Mesenteric fat pad (tissue), 1 donor: ENCODE measurements around the gene VIT. TPM values are rescaled to one million over a fixed set of nuclear protein-coding genes. Genes with fewer than 3 reads are reported as not detected.
"Not testable (repeated sequence)": the region's sequence is repeated elsewhere in the genome, so short reads cannot be mapped to it uniquely, and the experiment has no call there.

Experiments used
- DNase-seq: peaks from one replicate; pipeline ENCODE4 v3.0.0-alpha.2; 2020; ENCODE audit warnings: low spot score
- total RNA-seq: library from RNA; stranded (reverse); fragmentation: NEBNext Ultra II Directional; extraction: Animal tissue kit (Norgen Biotek cat#: 25700); gene quantifications from one replicate; pipeline ENCODE4 v1.2.1, GENCODE V29; 2021
- donor health status: DM: yes; HTN: yes; CAD: no.

The VIT gene
- total RNA-seq, 1 donor from 2014 or later, result 5.0 TPM

GRCh38 chr2:36802952-36803351 lies 106.4 kb downstream of the VIT start:
- DNase-seq, result no peak

DNA sequence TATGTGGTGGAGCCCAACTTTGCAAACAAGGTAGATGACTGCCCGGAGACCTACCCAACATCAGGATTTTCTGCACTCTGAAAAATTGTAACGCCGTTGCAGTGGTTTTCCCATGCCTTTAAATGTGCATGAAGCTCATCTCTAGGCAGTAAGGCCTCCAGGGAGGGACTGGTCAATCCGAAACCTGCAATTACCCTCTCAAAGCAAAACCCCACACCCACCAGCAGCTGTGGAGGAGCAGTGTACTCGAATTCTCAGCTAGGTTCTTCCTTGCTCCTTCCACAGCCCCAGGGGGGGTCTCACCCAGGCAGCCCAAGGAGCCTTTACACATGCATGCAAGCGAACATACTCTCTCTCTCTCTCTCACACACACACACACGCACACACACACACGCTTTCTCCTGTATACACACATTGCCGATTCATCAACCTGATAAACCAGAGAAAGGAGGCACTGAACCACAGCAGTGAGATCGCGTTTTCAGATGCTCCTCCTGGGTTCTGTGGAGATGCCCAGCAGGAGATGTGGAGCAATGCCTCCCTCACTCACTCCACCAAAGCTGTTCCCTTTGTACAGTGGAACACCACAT lies 109.2 kb downstream of the VIT start:
- no peak for DNase-seq

DNA sequence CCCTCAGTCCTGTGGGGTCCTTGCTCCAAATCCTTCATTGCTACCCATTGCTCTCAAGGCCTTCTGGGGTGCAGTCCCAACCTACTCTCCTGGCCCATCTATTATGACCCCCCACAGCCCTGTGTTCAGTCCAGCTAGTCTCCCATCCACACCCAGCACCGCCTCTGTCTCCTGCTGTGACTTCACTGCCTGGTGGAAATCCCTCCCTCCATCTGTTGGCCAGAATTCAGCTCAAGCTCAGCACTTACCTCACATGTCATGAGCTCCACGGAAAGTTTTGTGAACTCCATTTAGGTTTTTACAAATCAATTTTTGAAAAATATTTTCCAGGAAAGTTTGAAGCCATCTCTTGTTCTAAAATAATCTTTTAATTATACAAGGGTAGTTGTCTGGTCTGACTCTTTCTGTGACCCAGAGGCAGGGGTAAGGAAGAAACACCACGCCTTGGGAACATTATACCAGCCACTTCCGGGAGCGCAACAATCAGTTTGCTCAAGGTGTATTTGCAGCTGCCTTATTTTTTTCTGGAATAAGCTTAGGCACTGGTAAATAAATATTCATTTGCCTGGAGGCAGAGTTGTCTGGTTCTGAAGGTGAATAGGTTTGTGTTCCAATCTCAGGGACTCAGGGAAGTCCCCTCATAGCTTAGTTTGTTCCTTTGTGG lies 110.8 kb downstream of the VIT start:
- DNase-seq, result no peak

DNA sequence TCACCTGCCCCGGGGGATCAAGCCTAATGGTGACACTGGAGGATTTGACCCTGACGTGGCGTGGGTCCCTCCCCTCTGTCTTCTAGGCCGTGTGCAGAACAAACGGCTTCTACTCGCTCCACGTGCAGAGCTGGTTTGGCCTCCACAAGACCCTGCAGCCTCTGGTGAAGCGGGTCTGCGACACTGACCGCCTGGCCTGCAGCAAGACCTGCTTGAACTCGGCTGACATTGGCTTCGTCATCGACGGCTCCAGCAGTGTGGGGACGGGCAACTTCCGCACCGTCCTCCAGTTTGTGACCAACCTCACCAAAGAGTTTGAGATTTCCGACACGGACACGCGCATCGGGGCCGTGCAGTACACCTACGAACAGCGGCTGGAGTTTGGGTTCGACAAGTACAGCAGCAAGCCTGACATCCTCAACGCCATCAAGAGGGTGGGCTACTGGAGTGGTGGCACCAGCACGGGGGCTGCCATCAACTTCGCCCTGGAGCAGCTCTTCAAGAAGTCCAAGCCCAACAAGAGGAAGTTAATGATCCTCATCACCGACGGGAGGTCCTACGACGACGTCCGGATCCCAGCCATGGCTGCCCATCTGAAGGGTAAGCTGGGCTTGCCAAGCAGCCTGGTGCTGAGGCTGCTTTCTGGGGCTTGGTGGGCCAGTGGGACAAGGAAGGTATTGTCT lies 112.0 kb downstream of the VIT start:
- no peak for DNase-seq

DNA sequence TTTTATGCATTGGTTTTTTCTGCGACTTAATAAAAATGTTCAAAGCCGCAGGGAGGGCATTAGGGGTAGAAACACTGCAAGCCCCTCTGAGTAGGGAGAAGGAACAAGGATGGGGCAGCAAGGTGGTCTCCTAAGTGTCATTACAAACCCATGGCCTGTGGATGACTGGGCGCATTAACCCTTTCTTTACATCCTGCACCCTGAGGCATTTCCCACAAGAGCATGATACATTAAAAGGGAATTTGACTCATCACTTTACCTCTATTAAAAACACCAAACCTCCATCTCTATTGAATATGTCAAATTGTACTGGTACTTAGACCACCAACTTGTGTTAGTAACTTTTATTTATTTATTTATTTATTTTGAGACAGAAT lies 112.5 kb downstream of the VIT start:
- DNase-seq, result no peak

DNA sequence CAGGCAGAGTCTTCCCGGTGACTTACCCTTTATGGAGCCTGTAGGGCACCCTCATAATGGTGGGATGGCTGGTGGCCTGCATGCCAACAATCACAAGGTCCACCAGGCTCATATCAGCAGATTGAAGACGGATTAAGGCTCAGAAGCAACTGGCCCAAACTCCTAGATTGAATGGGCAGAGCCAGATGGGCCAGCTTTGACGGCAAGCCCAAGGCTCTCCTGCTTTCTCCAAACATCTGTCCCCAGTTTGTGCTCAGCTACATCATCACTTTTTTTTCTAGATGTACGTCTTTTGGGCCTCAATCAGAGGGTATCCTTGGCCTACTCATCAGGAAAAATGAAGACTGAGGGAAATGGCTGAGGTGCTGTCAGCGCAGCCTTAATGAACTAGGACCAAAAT lies 114.6 kb downstream of the VIT start:
- no peak for DNase-seq

DNA sequence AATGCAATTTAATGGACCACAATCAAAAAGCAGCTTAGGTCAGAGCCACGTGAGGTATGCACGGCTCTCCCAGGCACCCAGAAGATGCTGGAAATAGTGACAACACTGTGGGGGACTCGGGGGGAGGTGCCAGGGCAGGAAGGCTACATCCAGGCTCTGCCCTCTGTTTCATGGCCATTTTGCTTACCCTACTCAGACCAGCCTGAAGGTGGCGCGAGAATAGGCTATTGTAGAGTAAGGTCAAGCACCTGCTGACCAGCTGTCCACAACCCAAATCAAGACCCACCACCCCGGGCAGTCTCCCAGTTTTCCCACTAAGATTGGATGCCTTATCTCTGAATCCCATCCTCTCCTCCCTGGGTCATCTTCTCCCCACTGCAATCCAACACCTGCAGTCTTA lies 115.7 kb downstream of the VIT start:
- DNase-seq, result no peak

- DNase-seq, result no peak
These were observed 122.0 kb downstream of the VIT start for GRCh38 chr2:36818542-36818941.

GRCh38 chr2:36819095-36819711 lies 122.7 kb downstream of the VIT start:
- DNase-seq, result no peak

DNA sequence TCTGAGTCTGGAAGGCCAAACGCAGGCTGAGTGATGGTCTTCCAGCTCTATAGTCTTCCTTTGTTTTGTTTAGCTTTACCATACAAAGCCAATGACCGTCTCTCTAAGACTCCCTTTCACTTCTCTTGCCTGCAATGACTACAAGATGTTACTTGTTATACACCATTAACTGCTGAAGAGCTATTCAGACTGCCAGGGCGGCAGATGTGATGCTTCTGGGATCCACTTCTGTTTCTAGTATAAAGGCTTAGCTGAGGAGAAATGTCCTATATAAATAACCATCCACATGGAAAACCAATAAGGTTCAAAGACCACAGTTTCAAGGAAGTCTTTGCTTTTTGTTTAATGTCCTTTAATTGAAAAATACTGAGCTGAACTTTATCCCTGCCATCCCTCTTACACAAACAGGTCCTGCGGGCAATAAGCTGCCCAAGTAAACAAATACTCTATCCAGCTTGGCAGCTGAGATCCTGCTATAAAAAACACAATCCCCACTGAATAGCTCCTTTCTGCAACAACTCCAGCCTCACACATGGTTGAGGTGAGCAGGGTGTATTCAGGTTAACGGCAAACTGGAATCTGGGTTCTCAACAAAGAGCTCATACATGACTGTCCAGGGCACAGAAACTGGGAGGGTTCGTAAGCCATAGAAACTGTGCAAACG lies 124.6 kb downstream of the VIT start:
- no peak for DNase-seq

GRCh38 chr2:36823862-36824261 lies 127.4 kb downstream of the VIT start:
- no peak for DNase-seq

DNA sequence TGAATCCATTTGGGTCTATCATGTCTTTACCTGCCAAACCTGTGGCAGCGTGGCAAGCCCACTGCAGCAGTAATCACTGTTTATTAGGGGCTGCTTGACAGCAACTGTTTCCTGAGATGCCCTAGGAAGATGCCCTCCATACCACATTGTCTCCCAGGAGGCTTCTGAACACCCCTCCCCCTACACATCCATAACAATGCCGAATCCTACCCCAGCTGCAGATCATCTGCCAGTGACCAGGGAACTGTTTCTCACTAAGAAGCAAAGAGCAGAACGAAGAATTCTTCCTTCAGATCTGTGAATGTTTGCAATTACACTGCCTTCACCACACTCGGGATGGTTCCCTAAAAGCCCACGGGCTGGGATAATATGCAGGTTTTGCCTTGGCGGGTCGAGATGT lies 127.8 kb downstream of the VIT start:
- no peak for DNase-seq

DNA sequence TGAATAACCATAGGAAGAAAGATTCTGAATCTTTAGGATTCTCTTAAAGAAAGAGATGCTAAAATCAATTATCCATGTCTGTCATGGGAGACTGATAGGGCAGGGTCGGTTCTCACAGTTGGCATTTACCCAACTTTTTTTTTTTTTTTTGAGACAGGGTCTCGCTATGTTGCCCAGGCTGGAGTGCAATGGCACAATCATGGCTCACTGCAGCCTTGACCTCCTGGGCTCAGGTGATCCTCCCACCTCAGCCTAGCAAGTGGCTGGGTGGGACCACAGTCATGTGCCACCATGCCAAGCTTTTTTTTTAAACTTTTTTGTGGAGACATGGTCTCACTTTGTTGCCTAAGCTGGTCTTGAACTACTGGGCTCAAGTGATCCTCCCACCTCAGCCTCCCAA lies 128.2 kb downstream of the VIT start:
- not testable (repeated sequence) for DNase-seq

- no peak for DNase-seq
These were observed 134.7 kb downstream of the VIT start for GRCh38 chr2:36831185-36831584.

DNA sequence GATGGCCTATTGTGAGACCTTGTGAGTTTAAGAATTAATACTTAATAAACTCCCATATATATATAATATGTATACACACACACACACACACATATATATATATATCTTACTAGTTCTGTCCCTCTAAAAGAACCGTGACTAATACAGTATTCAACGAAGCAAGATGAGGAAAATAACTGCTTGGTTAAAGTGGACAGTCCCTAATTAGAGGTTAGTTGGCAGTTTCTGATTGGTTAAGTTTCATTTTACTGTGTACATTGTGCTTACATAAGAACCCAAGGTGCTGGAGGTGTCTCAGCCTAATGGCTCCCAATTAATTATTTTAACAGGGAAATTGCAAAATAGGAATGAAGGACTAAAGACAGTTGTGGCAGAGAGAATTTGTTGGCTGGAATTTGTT lies 137.7 kb downstream of the VIT start:
- no peak for DNase-seq

GRCh38 chr2:36834731-36835524 lies 138.4 kb downstream of the VIT start:
- DNase-seq, result no peak

DNA sequence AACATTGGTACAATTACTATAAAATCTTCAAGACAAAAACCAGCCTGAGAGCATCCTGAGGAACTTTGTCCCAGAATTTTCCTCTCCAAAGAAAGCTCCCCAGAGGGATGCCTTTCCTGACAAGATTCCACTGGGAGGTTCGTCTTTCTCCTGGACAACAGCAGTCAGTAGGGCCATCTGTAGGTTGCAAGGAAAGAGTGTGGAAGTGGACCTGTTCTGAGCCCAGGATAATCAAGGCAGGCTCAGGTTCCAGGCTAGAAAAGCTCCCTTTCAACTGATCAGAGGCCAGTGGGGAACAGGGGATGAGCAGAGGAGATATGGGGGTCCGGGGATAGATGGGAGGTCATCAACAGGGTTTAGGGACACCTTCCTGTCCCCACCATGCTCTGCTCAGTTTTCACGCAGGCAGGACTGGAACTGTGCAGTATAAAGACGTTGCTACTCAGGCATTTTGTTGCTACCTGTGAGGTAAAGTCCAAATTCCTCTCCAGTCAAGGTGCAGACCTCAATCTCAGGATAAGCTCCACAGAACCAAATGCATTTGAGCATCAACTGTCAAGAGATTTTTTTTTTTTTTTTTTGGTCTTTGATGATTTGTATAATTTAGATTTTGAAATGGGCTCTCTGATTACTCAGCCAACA lies 143.6 kb downstream of the VIT start:
- DNase-seq, result no peak

DNA sequence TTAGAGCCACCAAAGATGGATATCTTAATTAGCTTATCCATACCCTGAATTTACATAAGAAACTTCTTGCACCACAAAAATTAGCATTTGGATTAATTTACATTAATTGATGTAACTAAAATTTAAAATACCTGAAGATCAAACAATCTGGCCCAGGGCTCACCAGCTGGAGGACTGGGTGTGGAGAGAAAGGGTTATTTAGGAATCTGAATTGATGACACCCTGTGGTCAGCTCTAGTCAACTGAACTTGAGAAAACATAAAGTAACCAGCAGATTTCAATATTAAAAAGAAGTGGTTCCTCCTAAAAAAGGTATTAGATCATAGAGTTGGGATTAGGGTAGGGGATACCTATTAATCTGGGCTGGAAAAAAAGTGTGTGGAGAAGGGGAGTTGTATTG lies 147.3 kb downstream of the VIT start:
- DNase-seq, result no peak

- no peak for DNase-seq
These were observed 152.8 kb downstream of the VIT start for GRCh38 chr2:36849265-36849664.

GRCh38 chr2:36854241-36854640 lies 157.7 kb downstream of the VIT start:
- DNase-seq, result no peak

GRCh38 chr2:36855429-36855828 lies 158.9 kb downstream of the VIT start:
- no peak for DNase-seq
